GM12872 (cell line): ENCODE data around the gene PIPOX.

Source experiments
- CTCF ChIP-seq: IDR thresholded peaks from 3 replicates; pipeline ENCODE4 v1.5.1; 2011; ENCODE audit warnings: low read depth, mild to moderate bottlenecking, low read length, moderate library complexity; ENCODE audit not compliant: insufficient read depth

The PIPOX gene

GRCh38 chr17:29086628-29087332 lies 43.8 kb downstream of the PIPOX start:
- TF ChIP-seq CTCF: no peak

- no peak for TF ChIP-seq CTCF
Observed at GRCh38 chr17:29089601-29090044, 46.7 kb downstream of the PIPOX start.

- TF ChIP-seq CTCF: no peak
Observed at GRCh38 chr17:29090108-29090507, 47.2 kb downstream of the PIPOX start.

GRCh38 chr17:29090750-29091605 lies 48.0 kb downstream of the PIPOX start:
- no peak for TF ChIP-seq CTCF

GRCh38 chr17:29091606-29092289 lies 48.8 kb downstream of the PIPOX start:
- TF ChIP-seq CTCF: no peak

- no peak for TF ChIP-seq CTCF
Observed at GRCh38 chr17:29093090-29093871, 50.3 kb downstream of the PIPOX start.
